ENCODE results near the gene CFAP61.

DNA sequence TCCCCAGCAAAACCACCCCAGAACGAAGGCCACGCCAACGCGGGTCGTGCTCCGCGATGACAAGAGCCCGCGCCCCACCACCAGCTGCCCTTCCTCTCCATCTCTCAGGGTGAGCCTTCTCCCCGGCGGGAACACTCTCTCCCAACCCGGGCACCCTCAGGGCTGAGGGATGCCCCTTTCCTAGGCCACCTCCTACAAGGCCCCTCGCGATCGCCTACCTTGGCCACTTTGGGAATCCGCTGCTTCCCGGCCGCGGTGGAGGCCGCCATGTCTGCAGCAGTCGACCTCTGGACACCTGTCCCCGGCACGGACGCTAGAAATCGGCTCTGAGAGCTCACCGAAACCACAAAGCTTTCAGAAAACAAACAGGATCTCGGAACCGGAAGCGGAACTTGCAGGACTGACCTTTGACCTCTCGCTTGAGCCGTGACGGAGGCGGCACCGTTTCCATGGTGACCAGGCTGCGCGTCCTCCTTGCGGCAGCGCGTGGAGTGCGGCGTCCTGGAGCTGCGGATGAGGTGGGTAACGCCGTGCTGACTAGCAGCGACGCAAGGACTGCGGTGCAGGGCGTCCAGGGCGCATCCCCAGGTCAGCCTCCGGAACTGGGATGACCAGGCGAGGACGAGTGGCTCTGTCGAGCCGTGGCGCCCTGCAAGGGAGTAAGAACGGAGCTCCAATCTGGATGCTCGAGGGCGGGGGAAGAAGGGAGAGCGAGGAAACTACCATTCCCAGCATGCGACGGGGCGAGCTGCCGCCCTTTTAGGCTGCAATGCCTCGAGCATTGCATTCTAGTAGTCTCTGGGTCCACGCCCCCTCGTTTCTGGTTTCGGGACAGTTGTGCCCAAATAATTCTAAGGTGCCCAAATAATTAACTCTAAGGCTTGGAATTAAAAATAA is at the start of gene CFAP61, which contains the start of gene CRNKL1:
- TF ChIP-seq, protein P1, sequence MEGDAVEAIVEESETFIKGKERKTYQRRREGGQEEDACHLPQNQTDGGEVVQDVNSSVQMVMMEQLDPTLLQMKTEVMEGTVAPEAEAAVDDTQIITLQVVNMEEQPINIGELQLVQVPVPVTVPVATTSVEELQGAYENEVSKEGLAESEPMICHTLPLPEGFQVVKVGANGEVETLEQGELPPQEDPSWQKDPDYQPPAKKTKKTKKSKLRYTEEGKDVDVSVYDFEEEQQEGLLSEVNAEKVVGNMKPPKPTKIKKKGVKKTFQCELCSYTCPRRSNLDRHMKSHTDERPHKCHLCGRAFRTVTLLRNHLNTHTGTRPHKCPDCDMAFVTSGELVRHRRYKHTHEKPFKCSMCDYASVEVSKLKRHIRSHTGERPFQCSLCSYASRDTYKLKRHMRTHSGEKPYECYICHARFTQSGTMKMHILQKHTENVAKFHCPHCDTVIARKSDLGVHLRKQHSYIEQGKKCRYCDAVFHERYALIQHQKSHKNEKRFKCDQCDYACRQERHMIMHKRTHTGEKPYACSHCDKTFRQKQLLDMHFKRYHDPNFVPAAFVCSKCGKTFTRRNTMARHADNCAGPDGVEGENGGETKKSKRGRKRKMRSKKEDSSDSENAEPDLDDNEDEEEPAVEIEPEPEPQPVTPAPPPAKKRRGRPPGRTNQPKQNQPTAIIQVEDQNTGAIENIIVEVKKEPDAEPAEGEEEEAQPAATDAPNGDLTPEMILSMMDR (IDR thresholded peaks at IDR 0.05; ENCODE audit: poor library complexity): no peak
- TF ChIP-seq EZH2 (IDR thresholded peaks at IDR 0.05; ENCODE audit: borderline replicate concordance): no peak
- TF ChIP-seq EZH2phosphoT487 (IDR thresholded peaks at IDR 0.05; ENCODE audit: low read depth, severe bottlenecking, unreplicated experiment): no peak
